Measurements from ENCODE around the gene KRT76. TPM values are rescaled to one million over a fixed set of nuclear protein-coding genes. Genes with fewer than 3 reads are reported as not detected.
"Not testable (repeated sequence)": the region's sequence is repeated elsewhere in the genome, so short reads cannot be mapped to it uniquely, and the experiment has no call there.

KRT76 gene
- total RNA-seq, 2 donors from 2014 or later = not detected

GRCh38 chr12:52796839-52797528 is 19.8 kb upstream of the KRT76 start:
- no peak overlapping the region for H3K27ac Mint-ChIP-seq
- no peak for ATAC-seq
- no peak for DNase-seq (ENCODE audit: low spot score)
- no peaks in the 10 kb centered on the region for H3K9me3 Mint-ChIP-seq
- H3K27me3 Mint-ChIP-seq = peaks cover 0 to 6% of the 10 kb centered on the region in 2 donors
- H3K4me1 Mint-ChIP-seq (ENCODE audit: low read depth in 2 of 2) = no peaks in the 10 kb centered on the region
- H3K4me3 Mint-ChIP-seq = no peak overlapping the region
- H3K36me3 Mint-ChIP-seq = no peaks in the 10 kb centered on the region

GRCh38 chr12:52796429-52796794 is 19.3 kb upstream of the KRT76 start:
- ATAC-seq (peak in 1 of 2 donors; percentile 22), DNase-seq (ENCODE audit: low spot score) (no peak)
- Mint-ChIP-seq H3K9me3 (no peaks in the 10 kb centered on the region), H3K36me3 (no peaks in the 10 kb centered on the region), H3K27ac (no peak overlapping the region), H3K4me1 (ENCODE audit: low read depth in 2 of 2) (peaks cover 0 to 3% of the 10 kb centered on the region in 2 donors), H3K27me3 (peaks cover 5 to 10% of the 10 kb centered on the region in 2 donors), H3K4me3 (no peak overlapping the region)

GRCh38 chr12:52795694-52796428 is 18.7 kb upstream of the KRT76 start, which contains the start of gene KRT3:
KRT3 (minus strand) TSS chr12:52796117; CDS start chr12:52796042, 75 bp downstream.
- H3K36me3 Mint-ChIP-seq = no peaks in the 10 kb centered on the region
- no peaks in the 10 kb centered on the region for H3K9me3 Mint-ChIP-seq
- no peak within 1 kb of the TSS for H3K27ac Mint-ChIP-seq
- peaks cover 8 to 10% of the 10 kb centered on the region in 2 donors for H3K27me3 Mint-ChIP-seq
- no peak for DNase-seq (ENCODE audit: low spot score)
- no peak for ATAC-seq
- no peak within 1 kb of the TSS for H3K4me3 Mint-ChIP-seq
- H3K4me1 Mint-ChIP-seq (ENCODE audit: low read depth in 2 of 2) = peaks cover 0 to 3% of the 10 kb centered on the region in 2 donors

GRCh38 chr12:52795332-52795674 is 18.2 kb upstream of the KRT76 start:
- not testable (repeated sequence) for H3K36me3 Mint-ChIP-seq; H3K4me1 Mint-ChIP-seq (ENCODE audit: low read depth in 2 of 2); ATAC-seq; H3K9me3 Mint-ChIP-seq; H3K27ac Mint-ChIP-seq; DNase-seq (ENCODE audit: low spot score); H3K4me3 Mint-ChIP-seq
- H3K27me3 Mint-ChIP-seq = peaks cover 13 to 15% of the 10 kb centered on the region in 2 donors

- Mint-ChIP-seq H3K9me3 (no peaks in the 10 kb centered on the region), H3K27me3 (peaks cover 14 to 19% of the 10 kb centered on the region in 2 donors), H3K4me1 (ENCODE audit: low read depth in 2 of 2) (peaks cover 0 to 11% of the 10 kb centered on the region in 2 donors), H3K36me3 (no peaks in the 10 kb centered on the region), H3K27ac (no peak overlapping the region), H3K4me3 (no peak overlapping the region)
- ATAC-seq = no peak
- DNase-seq (ENCODE audit: low spot score) = no peak
Measured at GRCh38 chr12:52794479-52795331, 17.6 kb upstream of the KRT76 start.

- no peak for DNase-seq (ENCODE audit: low spot score)
- Mint-ChIP-seq H3K4me3 (no peak overlapping the region), H3K27me3 (peaks cover 34 to 36% of the 10 kb centered on the region in 2 donors), H3K4me1 (ENCODE audit: low read depth in 2 of 2) (peaks cover 0 to 23% of the 10 kb centered on the region in 2 donors), H3K36me3 (no peaks in the 10 kb centered on the region), H3K27ac (no peak overlapping the region), H3K9me3 (no peaks in the 10 kb centered on the region)
- no peak for ATAC-seq
Measured at GRCh38 chr12:52792185-52793029, 15.3 kb upstream of the KRT76 start.

- no peak for DNase-seq (ENCODE audit: low spot score)
- Mint-ChIP-seq H3K9me3 (no peaks in the 10 kb centered on the region), H3K4me1 (ENCODE audit: low read depth in 2 of 2) (peaks cover 0 to 23% of the 10 kb centered on the region in 2 donors), H3K27me3 (peaks cover 34 to 36% of the 10 kb centered on the region in 2 donors), H3K36me3 (no peaks in the 10 kb centered on the region), H3K27ac (no peak overlapping the region), H3K4me3 (no peak overlapping the region)
- no peak for ATAC-seq
Measured at GRCh38 chr12:52791271-52792184, 14.4 kb upstream of the KRT76 start.

- Mint-ChIP-seq H3K9me3 (no peaks in the 10 kb centered on the region), H3K4me3 (no peak overlapping the region), H3K4me1 (ENCODE audit: low read depth in 2 of 2) (peaks cover 0 to 23% of the 10 kb centered on the region in 2 donors), H3K27me3 (peaks cover 36 to 37% of the 10 kb centered on the region in 2 donors), H3K27ac (no peak overlapping the region), H3K36me3 (no peaks in the 10 kb centered on the region)
- no peak for DNase-seq (ENCODE audit: low spot score)
- no peak for ATAC-seq
Measured at GRCh38 chr12:52790427-52791270, 13.5 kb upstream of the KRT76 start.

- Mint-ChIP-seq H3K36me3 (no peaks in the 10 kb centered on the region), H3K4me3 (no peak overlapping the region), H3K27ac (no peak overlapping the region), H3K4me1 (ENCODE audit: low read depth in 2 of 2) (peaks cover 0 to 23% of the 10 kb centered on the region in 2 donors), H3K9me3 (no peaks in the 10 kb centered on the region), H3K27me3 (peaks cover 42 to 45% of the 10 kb centered on the region in 2 donors)
- DNase-seq (ENCODE audit: low spot score) (no peak), ATAC-seq (peak in 1 of 2 donors; percentile 35)
Measured at GRCh38 chr12:52789637-52790426, 12.7 kb upstream of the KRT76 start.

GRCh38 chr12:52788876-52789636 is 11.9 kb upstream of the KRT76 start:
- H3K27ac Mint-ChIP-seq = no peak overlapping the region
- peaks cover 40 to 51% of the 10 kb centered on the region in 2 donors for H3K27me3 Mint-ChIP-seq

More at GRCh38 chr12:52788876-52789636, 11.9 kb upstream of the KRT76 start:
- DNase-seq (ENCODE audit: low spot score) (no peak), ATAC-seq (no peak)
- Mint-ChIP-seq H3K4me1 (ENCODE audit: low read depth in 2 of 2) (peaks cover 0 to 23% of the 10 kb centered on the region in 2 donors), H3K36me3 (no peaks in the 10 kb centered on the region), H3K9me3 (no peaks in the 10 kb centered on the region), H3K4me3 (no peak overlapping the region)
